ENCODE data around the gene FXYD1.

FXYD1 gene

DNA sequence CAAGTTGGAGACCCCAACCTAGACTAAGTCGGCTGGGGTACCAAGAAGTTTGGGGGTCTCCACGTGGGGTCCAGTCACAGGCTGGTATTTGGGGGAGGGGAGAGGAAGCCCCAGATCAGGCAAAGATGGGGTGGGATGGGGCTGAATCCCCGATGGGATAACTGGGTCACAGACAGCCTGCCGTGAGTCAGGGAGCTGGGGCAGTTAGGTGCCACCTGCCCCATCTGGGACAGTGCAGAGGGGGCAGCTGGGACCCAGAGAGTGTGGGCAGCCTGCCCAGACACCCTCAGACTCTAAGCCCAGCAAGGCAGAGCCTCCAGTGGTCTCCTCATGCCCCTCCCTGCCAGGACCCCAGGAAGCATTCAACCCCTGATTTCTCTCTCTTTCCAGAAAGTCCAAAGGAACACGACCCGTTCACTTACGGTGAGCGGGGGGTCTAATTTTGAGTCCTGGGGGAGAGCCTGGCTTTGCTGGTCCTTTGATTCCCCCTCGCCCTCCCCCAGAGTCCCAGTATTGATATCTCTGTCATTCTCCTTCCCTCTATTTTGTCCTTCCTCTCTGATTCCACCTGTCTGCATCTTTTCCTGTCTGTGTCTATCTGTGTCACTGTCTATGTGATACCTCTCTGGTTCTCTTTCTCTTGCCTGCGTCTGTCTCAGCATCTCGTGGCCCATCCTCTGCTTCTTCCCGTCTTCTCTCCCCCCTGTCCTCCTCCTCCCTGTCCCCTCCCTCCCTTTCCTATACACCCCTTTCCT is 1.8 kb downstream of the FXYD1 start:
- no peak overlapping the region for H3K4me3 ChIP-seq (replicated peaks; ENCODE audit: low read depth, low read length)
- TF ChIP-seq, protein P1, sequence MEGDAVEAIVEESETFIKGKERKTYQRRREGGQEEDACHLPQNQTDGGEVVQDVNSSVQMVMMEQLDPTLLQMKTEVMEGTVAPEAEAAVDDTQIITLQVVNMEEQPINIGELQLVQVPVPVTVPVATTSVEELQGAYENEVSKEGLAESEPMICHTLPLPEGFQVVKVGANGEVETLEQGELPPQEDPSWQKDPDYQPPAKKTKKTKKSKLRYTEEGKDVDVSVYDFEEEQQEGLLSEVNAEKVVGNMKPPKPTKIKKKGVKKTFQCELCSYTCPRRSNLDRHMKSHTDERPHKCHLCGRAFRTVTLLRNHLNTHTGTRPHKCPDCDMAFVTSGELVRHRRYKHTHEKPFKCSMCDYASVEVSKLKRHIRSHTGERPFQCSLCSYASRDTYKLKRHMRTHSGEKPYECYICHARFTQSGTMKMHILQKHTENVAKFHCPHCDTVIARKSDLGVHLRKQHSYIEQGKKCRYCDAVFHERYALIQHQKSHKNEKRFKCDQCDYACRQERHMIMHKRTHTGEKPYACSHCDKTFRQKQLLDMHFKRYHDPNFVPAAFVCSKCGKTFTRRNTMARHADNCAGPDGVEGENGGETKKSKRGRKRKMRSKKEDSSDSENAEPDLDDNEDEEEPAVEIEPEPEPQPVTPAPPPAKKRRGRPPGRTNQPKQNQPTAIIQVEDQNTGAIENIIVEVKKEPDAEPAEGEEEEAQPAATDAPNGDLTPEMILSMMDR (IDR thresholded peaks at IDR 0.05; ENCODE audit: low read depth, low read length, missing control alignments): no peak

DNA sequence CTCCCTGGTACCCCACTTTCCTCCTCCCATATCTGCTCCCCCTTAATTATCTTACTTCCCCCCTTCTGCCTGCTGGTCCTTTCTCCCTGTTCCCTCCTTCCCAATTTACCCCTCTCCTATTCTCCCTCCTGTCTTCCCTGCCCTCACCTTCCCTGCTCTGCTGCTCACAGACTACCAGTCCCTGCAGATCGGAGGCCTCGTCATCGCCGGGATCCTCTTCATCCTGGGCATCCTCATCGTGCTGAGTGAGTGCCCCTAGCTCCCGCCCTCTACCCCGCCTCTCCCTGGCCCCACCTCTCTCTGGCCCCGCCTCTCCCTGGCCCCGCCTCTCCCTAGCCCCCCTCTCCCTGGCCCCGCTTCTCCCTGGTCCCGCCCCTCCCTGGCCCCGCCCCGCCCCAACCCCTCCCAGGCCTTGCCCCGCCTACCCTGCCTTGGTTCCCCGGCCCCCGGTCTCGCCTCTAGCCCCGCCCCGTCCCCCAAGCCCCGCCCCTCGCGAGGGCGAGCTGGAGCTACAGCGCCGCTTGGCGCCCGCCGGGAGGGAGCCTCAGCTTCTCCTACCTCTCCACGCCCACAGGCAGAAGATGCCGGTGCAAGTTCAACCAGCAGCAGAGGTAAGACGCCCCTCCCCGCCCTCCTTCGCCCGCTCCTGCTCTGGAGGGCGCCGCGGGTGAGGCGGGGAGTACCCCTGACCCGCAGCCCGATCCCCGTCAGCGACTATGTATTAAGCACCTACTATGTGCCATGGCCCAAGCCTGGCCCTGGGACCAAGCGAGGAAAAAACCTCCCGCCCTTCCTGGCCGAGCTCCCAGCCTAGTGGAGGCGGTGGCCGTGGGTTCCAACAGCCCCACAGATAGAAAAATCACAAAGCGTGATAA is 2.6 kb downstream of the FXYD1 start:
- H3K4me3 ChIP-seq (replicated peaks; ENCODE audit: low read depth, low read length): no peak overlapping the region
- TF ChIP-seq, protein P1 (IDR thresholded peaks at IDR 0.05; ENCODE audit: low read depth, low read length, missing control alignments): peak; percentile 47
- peak; percentile 48 for DNase-seq (ENCODE audit: extremely low read depth, low read depth)

More for the DNA sequence above, 1.8 kb downstream of the FXYD1 start:
- DNase-seq (ENCODE audit: extremely low read depth, low read depth): no peak

DNA sequence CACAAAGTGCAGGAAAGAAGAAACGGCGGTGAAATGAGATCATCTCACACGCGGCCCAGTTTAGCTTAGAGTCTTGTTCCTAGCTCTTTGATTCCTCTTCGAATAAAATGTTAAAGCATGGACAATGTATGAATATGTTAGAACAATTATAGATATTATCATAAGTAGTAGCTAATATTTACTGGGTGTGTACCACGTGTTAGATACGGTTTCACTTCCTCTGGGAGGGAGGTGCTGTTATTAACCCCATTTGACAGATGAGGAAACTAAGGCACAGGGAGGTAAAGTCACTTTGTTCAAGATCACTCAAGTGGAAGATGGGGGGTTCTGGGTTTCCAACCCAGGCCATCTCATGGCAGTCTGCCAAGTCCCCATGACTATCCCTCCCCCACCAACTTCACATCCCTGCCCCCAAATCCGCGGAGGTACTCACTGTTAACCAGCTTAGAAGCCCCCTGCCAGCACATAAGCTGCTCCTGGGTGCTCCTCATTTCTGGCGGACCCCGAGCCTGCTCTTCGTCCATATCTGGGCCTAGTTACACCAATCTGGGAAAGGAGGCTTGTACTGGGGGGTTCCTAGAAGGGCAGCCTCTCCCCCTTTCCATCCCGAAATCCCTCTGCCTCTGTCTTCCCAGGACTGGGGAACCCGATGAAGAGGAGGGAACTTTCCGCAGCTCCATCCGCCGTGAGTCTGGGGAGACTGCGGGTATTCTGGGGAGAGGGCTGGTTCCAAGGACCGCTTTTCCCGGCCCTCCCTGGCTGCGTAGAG is 3.4 kb downstream of the FXYD1 start:
- H3K4me3 ChIP-seq (replicated peaks; ENCODE audit: low read depth, low read length): no peak overlapping the region
- TF ChIP-seq, protein P1 (IDR thresholded peaks at IDR 0.05; ENCODE audit: low read depth, low read length, missing control alignments): no peak
- no peak for DNase-seq (ENCODE audit: extremely low read depth, low read depth)

DNA sequence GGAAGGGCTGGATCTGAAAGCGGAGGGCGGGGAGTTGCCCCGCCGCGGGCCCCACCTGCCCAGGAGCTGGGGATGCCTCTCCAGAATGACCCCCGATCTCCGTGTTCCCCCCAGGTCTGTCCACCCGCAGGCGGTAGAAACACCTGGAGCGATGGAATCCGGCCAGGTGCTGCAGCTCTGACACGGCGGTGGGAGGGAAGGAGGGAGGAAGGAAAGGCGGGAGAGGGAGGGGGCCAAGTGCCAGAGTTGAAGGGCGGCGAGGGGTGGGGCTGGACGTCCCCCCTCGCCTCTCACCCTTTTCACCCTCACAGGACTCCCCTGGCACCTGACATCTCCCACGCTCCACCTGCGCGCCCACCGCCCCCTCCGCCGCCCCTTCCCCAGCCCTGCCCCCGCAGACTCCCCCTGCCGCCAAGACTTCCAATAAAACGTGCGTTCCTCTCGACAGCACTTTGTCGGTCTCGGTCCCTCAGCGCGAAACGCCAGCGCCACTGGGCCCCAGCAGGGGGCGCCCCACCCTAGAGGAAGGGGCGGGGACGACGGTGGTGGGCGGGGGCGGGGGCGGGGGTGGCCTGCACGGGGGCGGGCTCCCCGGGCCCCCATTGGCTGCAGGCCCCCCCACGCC is 4.1 kb downstream of the FXYD1 start:
- no peak for DNase-seq (ENCODE audit: extremely low read depth, low read depth)
- no peak overlapping the region for H3K4me3 ChIP-seq (replicated peaks; ENCODE audit: low read depth, low read length)
- TF ChIP-seq, protein P1 (IDR thresholded peaks at IDR 0.05; ENCODE audit: low read depth, low read length, missing control alignments): peak; percentile 45

DNA sequence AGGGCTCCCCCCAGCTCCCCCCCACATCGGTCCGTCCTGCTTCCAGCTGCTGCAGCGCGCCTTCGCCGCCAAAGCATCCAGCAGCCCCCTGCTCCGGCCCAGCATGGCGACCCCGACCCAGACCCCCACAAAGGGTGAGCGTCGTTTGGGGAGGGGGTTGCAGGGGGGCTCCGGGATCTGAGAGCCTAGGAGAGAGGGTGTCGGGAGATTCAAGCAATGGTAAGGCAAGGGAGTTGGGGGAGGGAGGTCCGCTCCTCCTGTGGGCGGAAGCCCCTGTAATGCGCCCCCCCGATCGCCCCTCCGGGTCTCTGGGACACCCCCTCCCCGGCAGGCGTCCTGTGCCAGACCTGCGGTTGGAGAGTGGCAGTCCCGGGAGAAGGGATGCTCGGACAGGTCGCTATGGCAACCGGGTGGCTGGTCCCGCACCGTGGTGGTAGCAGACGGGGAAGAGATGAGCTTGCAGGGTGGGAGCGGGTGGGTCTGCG is 4.6 kb downstream of the FXYD1 start, which contains the start of gene FXYD7:
Gene FXYD7 (plus strand): TSS at position 25 of the 485 bp plus-strand sequence. CDS start 79 bp downstream, at position 104.
- no peak for DNase-seq (ENCODE audit: extremely low read depth, low read depth)

More for the DNA sequence above, 4.6 kb downstream of the FXYD1 start, which contains the start of gene FXYD7:
- H3K4me3 ChIP-seq (replicated peaks; ENCODE audit: low read depth, low read length): no peak within 1 kb of the TSS
- TF ChIP-seq, protein P1 (IDR thresholded peaks at IDR 0.05; ENCODE audit: low read depth, low read length, missing control alignments): no peak

Measured in HFF-Myc (cell line).